Kidney (tissue), 14 donors: Measurements from ENCODE around the gene TMEM229B. TPM values are rescaled to one million over a fixed set of nuclear protein-coding genes. Genes with fewer than 3 reads are reported as not detected.

ENCODE experiments used
- DNase-seq, 5 donors: peaks; one replicate each; pipeline ENCODE4 v3.0.0-alpha.2; 2013 to 2020
- FAIRE-seq: peaks from 2 replicates; lab custom pipeline; 2012; peaks lifted over from hg19 to GRCh38; lab: Jason Lieb, UNC
- H3K27ac ChIP-seq, 2 donors: one replicate each; pipeline ENCODE4 v1.7.0; 2013; ENCODE audit warnings: low read depth in 2 of 2, low read length in 2 of 2, inconsistent platforms in 1 of 2
- H3K27me3 ChIP-seq: one replicate; pipeline ENCODE4 v1.7.1; 2013; ENCODE audit warnings: low read length, inconsistent platforms; ENCODE audit not compliant: control insufficient read depth, insufficient read depth
- H3K36me3 ChIP-seq, 3 donors: one replicate each; pipeline versions ENCODE4 v1.7.0 to v1.7.1; 2013; ENCODE audit warnings: low read length in 3 of 3, control low read depth in 1 of 3, inconsistent platforms in 1 of 3; ENCODE audit not compliant: insufficient read depth in 3 of 3, control insufficient read depth in 2 of 3
- H3K4me1 ChIP-seq, 3 donors: one replicate each; pipeline versions ENCODE4 v1.7.0 to v1.7.1; 2013; ENCODE audit warnings: low read length in 3 of 3, inconsistent platforms in 1 of 3, low read depth in 1 of 3; ENCODE audit not compliant: control insufficient read depth in 2 of 3, insufficient read depth in 2 of 3
- H3K4me3 ChIP-seq, 3 donors: one replicate each; pipeline versions ENCODE4 v1.7.0 to v1.8.1; 2013; ENCODE audit warnings: low read length in 3 of 3, control low read depth in 1 of 3, inconsistent platforms in 1 of 3
- H3K9ac ChIP-seq, 3 donors: one replicate each; pipeline versions ENCODE4 v1.7.0 to v1.7.1; 2013; ENCODE audit warnings: low read length in 3 of 3, control low read depth in 1 of 3, inconsistent platforms in 1 of 3
- H3K9me3 ChIP-seq, 3 donors: one replicate each; pipeline versions ENCODE4 v1.7.0 to v1.7.1; 2013; ENCODE audit warnings: low read length in 3 of 3, control low read depth in 1 of 3, inconsistent platforms in 1 of 3; ENCODE audit not compliant: control insufficient read depth in 2 of 3, insufficient read depth in 1 of 3
- intact Hi-C: fragments of 100-400 bp; cut with DNase I; formaldehyde crosslinking; loops from one replicate; pipeline ENCODE4 v1.11.1; 2022
- polyA plus RNA-seq: library from polyadenylated mRNA; stranded (reverse); fragments of 350-450 nt; fragmentation: Illumina TruSeq; extraction: RNeasy Lipid Tissue Mini Kit (QIAGEN cat#74804); gene quantifications from one replicate; pipeline ENCODE4 v1.2.3, GENCODE V29; 2014; ENCODE audit warnings: low read depth, low replicate concordance; ENCODE audit not compliant: insufficient read depth
- total RNA-seq: library from RNA; stranded (reverse); fragmentation: NEBNext Ultra II Directional; extraction: Animal tissue kit (Norgen Biotek cat#: 25700); gene quantifications from one replicate; pipeline ENCODE4 v1.2.1, GENCODE V29; 2021
- TF ChIP-seq, protein P1 (sequence below): IDR thresholded peaks from 3 replicates; pipeline ENCODE4 v1.5.1; 2012; ENCODE audit warnings: mild to moderate bottlenecking, moderate library complexity, borderline replicate concordance; ENCODE audit not compliant: insufficient read depth; ENCODE audit errors: extremely low read depth
- donor health status: control.
- donor health status: control.
- donor health status: control.
- donor health status: control.
- donor health status: control.
- donor health status: DM: yes; HTN: yes; CAD: no.
- donor health status: Normal renal cell carcinoma (clear cell type).

TMEM229B gene
- total and polyA plus RNA-seq, 2 donors from 2014 or later, result 3.1 to 7.8 TPM

DNA sequence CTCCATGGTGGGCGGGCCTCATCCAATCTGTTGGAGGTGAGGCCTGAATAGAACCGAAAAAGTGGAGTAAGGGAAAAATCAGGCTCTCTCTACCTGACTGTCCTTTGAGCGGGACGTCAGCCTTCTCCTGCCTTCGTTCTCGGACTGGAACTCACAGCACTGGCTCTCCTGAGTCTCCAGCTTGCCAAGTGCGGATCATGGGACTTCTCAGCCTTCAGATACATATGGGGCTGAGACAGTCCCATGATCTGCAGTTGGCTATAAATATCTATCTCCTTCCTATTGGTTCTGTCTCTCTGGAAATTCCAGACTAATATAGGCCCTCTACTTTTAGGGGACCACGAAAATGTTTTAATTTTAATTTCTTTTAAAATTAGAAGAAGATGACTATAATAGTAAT, 46.8 kb downstream of the TMEM229B start:
- Histone ChIP-seq H3K4me3 (no peak overlapping the region), H3K9me3 (no peaks in the 10 kb centered on the region), H3K36me3 (no peaks in the 10 kb centered on the region), H3K27me3 (no peaks in the 10 kb centered on the region), H3K9ac (no peak overlapping the region), H3K27ac (no peak overlapping the region), H3K4me1 (no peaks in the 10 kb centered on the region)
- intact Hi-C loops, result no loop called here
- FAIRE-seq (no peak), DNase-seq (no peak)
- TF ChIP-seq, protein P1, sequence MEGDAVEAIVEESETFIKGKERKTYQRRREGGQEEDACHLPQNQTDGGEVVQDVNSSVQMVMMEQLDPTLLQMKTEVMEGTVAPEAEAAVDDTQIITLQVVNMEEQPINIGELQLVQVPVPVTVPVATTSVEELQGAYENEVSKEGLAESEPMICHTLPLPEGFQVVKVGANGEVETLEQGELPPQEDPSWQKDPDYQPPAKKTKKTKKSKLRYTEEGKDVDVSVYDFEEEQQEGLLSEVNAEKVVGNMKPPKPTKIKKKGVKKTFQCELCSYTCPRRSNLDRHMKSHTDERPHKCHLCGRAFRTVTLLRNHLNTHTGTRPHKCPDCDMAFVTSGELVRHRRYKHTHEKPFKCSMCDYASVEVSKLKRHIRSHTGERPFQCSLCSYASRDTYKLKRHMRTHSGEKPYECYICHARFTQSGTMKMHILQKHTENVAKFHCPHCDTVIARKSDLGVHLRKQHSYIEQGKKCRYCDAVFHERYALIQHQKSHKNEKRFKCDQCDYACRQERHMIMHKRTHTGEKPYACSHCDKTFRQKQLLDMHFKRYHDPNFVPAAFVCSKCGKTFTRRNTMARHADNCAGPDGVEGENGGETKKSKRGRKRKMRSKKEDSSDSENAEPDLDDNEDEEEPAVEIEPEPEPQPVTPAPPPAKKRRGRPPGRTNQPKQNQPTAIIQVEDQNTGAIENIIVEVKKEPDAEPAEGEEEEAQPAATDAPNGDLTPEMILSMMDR, result no peak

DNA sequence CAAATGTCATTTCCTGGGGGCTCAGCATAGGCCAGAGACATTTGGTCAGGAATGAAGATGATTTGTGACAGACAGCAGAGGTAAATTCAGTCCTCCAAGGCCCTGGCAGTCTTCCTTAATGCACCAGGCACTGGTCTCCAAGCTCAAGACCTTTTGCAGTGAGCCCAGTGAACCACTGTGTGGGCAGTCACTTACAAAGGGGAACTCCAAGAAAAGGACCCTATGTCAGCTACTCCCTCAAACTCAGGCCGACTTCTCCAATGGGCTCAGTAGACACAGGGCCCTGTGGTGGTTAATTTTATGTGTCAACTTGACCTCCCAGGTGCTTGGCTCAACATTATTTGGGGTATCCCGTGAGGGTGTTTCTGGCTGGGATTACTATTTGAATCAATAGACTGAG, 47.3 kb downstream of the TMEM229B start:
- TF ChIP-seq, protein P1, result no peak
- FAIRE-seq, result no peak
- H3K9ac ChIP-seq, result no peak overlapping the region
- no peak overlapping the region for H3K27ac ChIP-seq
- no peaks in the 10 kb centered on the region for H3K27me3 ChIP-seq
- no peak overlapping the region for H3K4me3 ChIP-seq
- intact Hi-C loops, result no loop called here
- no peaks in the 10 kb centered on the region for H3K4me1 ChIP-seq
- H3K36me3 ChIP-seq, result no peaks in the 10 kb centered on the region
- H3K9me3 ChIP-seq, result no peaks in the 10 kb centered on the region
- DNase-seq, result no peak

DNA sequence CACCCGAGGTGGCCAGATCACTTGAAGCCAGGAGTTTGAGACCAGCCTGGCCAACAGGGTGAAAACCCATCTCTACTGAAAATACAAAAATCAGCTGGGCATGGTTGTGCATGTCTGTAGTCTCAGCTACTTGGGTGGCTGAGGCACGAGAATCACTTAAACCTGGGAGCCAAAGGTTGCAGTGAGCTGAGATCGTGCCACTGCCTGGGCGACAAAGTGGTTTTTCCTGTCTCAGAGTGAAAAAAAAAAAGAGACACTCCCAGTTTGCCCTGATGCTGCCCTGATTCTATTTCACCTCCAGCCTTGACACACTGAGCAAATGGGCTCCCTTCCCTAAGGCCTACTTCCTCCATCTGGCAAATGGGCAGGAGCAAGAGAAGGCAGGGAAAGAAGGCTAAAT, 48.0 kb downstream of the TMEM229B start:
- Histone ChIP-seq H3K9me3 (no peaks in the 10 kb centered on the region), H3K9ac (no peak overlapping the region), H3K36me3 (no peaks in the 10 kb centered on the region), H3K27ac (no peak overlapping the region), H3K27me3 (no peaks in the 10 kb centered on the region), H3K4me3 (no peak overlapping the region), H3K4me1 (no peaks in the 10 kb centered on the region)
- intact Hi-C loops, result no loop called here
- FAIRE-seq (no peak), DNase-seq (no peak)
- TF ChIP-seq, protein P1, result no peak

DNA sequence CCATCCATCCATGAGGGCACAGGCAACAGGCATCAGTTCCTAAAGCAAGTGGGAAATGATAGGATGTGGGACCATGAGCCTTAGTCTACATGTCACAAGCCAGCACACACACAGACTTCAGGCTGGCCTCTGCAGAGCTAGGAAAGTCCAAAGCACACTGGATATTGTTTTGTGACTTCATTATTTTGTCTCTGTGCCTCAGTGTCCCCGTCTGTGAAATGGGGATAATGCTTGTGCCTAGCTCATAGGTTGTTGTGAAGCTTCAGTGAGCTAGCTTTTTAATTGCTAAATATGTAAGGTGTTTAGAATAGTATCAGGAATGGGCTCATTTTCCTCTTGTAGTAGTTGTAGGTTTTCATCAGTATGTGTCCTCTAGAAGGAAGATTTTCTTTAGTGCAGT, 49.6 kb downstream of the TMEM229B start:
- no peaks in the 10 kb centered on the region for H3K27me3 ChIP-seq
- H3K27ac ChIP-seq, result no peak overlapping the region
- TF ChIP-seq, protein P1, result no peak
- intact Hi-C loops, result no loop called here
- DNase-seq, result no peak
- no peak for FAIRE-seq
- no peak overlapping the region for H3K4me3 ChIP-seq
- no peaks in the 10 kb centered on the region for H3K36me3 ChIP-seq
- H3K4me1 ChIP-seq, result no peaks in the 10 kb centered on the region
- H3K9ac ChIP-seq, result no peak overlapping the region
- no peaks in the 10 kb centered on the region for H3K9me3 ChIP-seq
